Measurements from ENCODE around the gene ACTG2.

- TF ChIP-seq CTCF (IDR thresholded peaks at IDR 0.05) (no peak), POLR2AphosphoS5 (IDR thresholded peaks at IDR 0.05) (no peak)
These were observed 71.4 kb downstream of the ACTG2 start for GRCh38 chr2:73964223-73964622.

All from transverse colon (tissue), 4 donors.